ENCODE data around the gene GHRHR. TPM values are rescaled to one million over a fixed set of nuclear protein-coding genes. Genes with fewer than 3 reads are reported as not detected.

GHRHR gene
- total RNA-seq, 1 donor from 2014 or later = not detected

GRCh38 chr7:30986331-30986730 is 22.6 kb downstream of the GHRHR start:
- no peak for TF ChIP-seq CTCF (IDR thresholded peaks at IDR 0.05; ENCODE audit: partially characterized antibody, unreplicated experiment)
- Mint-ChIP-seq H3K27ac (ENCODE audit: unreplicated experiment) (no peak overlapping the region), H3K4me1 (ENCODE audit: low read depth, unreplicated experiment) (peaks cover 40% of the 10 kb centered on the region), H3K27me3 (ENCODE audit: unreplicated experiment) (peaks cover 32% of the 10 kb centered on the region), H3K4me3 (ENCODE audit: unreplicated experiment) (peak overlapping the region; percentile 26), H3K36me3 (ENCODE audit: unreplicated experiment) (peaks cover 5% of the 10 kb centered on the region), H3K9me3 (ENCODE audit: unreplicated experiment) (peaks cover 12% of the 10 kb centered on the region)
- DNase-seq = no peak

GRCh38 chr7:30986738-30987137 is 23.0 kb downstream of the GHRHR start:
- peaks cover 32% of the 10 kb centered on the region for H3K27me3 Mint-ChIP-seq (ENCODE audit: unreplicated experiment)
- no peak for DNase-seq
- TF ChIP-seq CTCF (IDR thresholded peaks at IDR 0.05; ENCODE audit: partially characterized antibody, unreplicated experiment) = no peak
- H3K9me3 Mint-ChIP-seq (ENCODE audit: unreplicated experiment) = peaks cover 12% of the 10 kb centered on the region
- peaks cover 40% of the 10 kb centered on the region for H3K4me1 Mint-ChIP-seq (ENCODE audit: low read depth, unreplicated experiment)
- peaks cover 5% of the 10 kb centered on the region for H3K36me3 Mint-ChIP-seq (ENCODE audit: unreplicated experiment)
- peak overlapping the region; percentile 23 for H3K4me3 Mint-ChIP-seq (ENCODE audit: unreplicated experiment)
- no peak overlapping the region for H3K27ac Mint-ChIP-seq (ENCODE audit: unreplicated experiment)

GRCh38 chr7:30987178-30987577 is 23.4 kb downstream of the GHRHR start:
- no peak for DNase-seq
- H3K27me3 Mint-ChIP-seq (ENCODE audit: unreplicated experiment) = peaks cover 32% of the 10 kb centered on the region
- H3K36me3 Mint-ChIP-seq (ENCODE audit: unreplicated experiment) = peaks cover 5% of the 10 kb centered on the region
- H3K9me3 Mint-ChIP-seq (ENCODE audit: unreplicated experiment) = peaks cover 12% of the 10 kb centered on the region
- peak overlapping the region; percentile 23 for H3K4me3 Mint-ChIP-seq (ENCODE audit: unreplicated experiment)
- TF ChIP-seq CTCF (IDR thresholded peaks at IDR 0.05; ENCODE audit: partially characterized antibody, unreplicated experiment) = no peak
- H3K4me1 Mint-ChIP-seq (ENCODE audit: low read depth, unreplicated experiment) = peaks cover 40% of the 10 kb centered on the region
- H3K27ac Mint-ChIP-seq (ENCODE audit: unreplicated experiment) = no peak overlapping the region

GRCh38 chr7:30987936-30988335 is 24.2 kb downstream of the GHRHR start:
- no peak for DNase-seq
- H3K27ac Mint-ChIP-seq (ENCODE audit: unreplicated experiment) = peak overlapping the region; percentile 86
- H3K4me3 Mint-ChIP-seq (ENCODE audit: unreplicated experiment) = peak overlapping the region; percentile 67
- H3K27me3 Mint-ChIP-seq (ENCODE audit: unreplicated experiment) = peaks cover 32% of the 10 kb centered on the region
- H3K4me1 Mint-ChIP-seq (ENCODE audit: low read depth, unreplicated experiment) = peaks cover 39% of the 10 kb centered on the region
- TF ChIP-seq CTCF (IDR thresholded peaks at IDR 0.05; ENCODE audit: partially characterized antibody, unreplicated experiment) = no peak
- peaks cover 5% of the 10 kb centered on the region for H3K36me3 Mint-ChIP-seq (ENCODE audit: unreplicated experiment)
- peaks cover 12% of the 10 kb centered on the region for H3K9me3 Mint-ChIP-seq (ENCODE audit: unreplicated experiment)

GRCh38 chr7:30988351-30989005 is 24.7 kb downstream of the GHRHR start:
- Mint-ChIP-seq H3K4me3 (ENCODE audit: unreplicated experiment) (peak overlapping the region; percentile 67), H3K9me3 (ENCODE audit: unreplicated experiment) (peaks cover 12% of the 10 kb centered on the region), H3K4me1 (ENCODE audit: low read depth, unreplicated experiment) (peaks cover 36% of the 10 kb centered on the region), H3K27me3 (ENCODE audit: unreplicated experiment) (peaks cover 36% of the 10 kb centered on the region), H3K36me3 (ENCODE audit: unreplicated experiment) (peaks cover 5% of the 10 kb centered on the region), H3K27ac (ENCODE audit: unreplicated experiment) (peak overlapping the region; percentile 86)
- peak; percentile 78 for DNase-seq
- no peak for TF ChIP-seq CTCF (IDR thresholded peaks at IDR 0.05; ENCODE audit: partially characterized antibody, unreplicated experiment)

Data from glutamatergic neuron (in vitro differentiated cells).